Transverse colon (tissue), 4 donors: ENCODE results near the gene ZNF217. TPM values are rescaled to one million over a fixed set of nuclear protein-coding genes. Genes with fewer than 3 reads are reported as not detected.
"Not testable (repeated sequence)": the region's sequence is repeated elsewhere in the genome, so short reads cannot be mapped to it uniquely, and the experiment has no call there.

Experiments used
- DNase-seq: peaks from one replicate; pipeline ENCODE4 v3.0.0-alpha.2; 2019
- H3K27ac ChIP-seq, 4 donors: fragments of 200-600 bp; sonication (generic); 2 replicates each; pipeline ENCODE4 v1.5.1; 2016 to 2018; ENCODE audit warnings: inconsistent platforms in 4 of 4
- H3K27me3 ChIP-seq: fragments of 200-600 bp; sonication (generic); 2 replicates; pipeline ENCODE4 v1.5.1; 2017; ENCODE audit warnings: inconsistent platforms
- H3K36me3 ChIP-seq, 4 donors: fragments of 200-600 bp; sonication (generic); 2 replicates each; pipeline ENCODE4 v1.5.1; 2017 to 2019; ENCODE audit warnings: inconsistent platforms in 4 of 4
- H3K4me1 ChIP-seq, 4 donors: fragments of 200-600 bp; sonication (generic); 2 replicates each; pipeline ENCODE4 v1.5.1; 2017 to 2020; ENCODE audit warnings: inconsistent platforms in 4 of 4
- H3K4me3 ChIP-seq, 4 donors: fragments of 200-600 bp; sonication (generic); 1 replicate in 1 of 4; 2 replicates in 3 of 4; pipeline versions ENCODE4 v1.5.1 to v1.6.1; 2017 to 2019; ENCODE audit warnings: inconsistent platforms in 4 of 4
- H3K9me3 ChIP-seq, 2 donors: fragments of 200-600 bp; sonication (generic); 2 replicates each; pipeline ENCODE4 v1.5.1; 2017 to 2019; ENCODE audit warnings: inconsistent platforms in 2 of 2
- CTCF ChIP-seq, 5 experiments: fragments of 200-600 bp in 3 of 5; fragments of 450-650 bp in 2 of 5; sonication (generic) in 3 of 5; IDR thresholded peaks; 1 replicate in 2 of 5; 2 replicates in 3 of 5; pipeline ENCODE4 v1.5.1; 2016 to 2017; ENCODE audit warnings: antibody characterized with exemption in 5 of 5, inconsistent platforms in 3 of 5, mild to moderate bottlenecking in 2 of 5, moderate library complexity in 1 of 5
- EP300 ChIP-seq: sonication (generic); formaldehyde crosslinking; IDR thresholded peaks from one replicate; pipeline ENCODE4 v1.6.1; 2017; ENCODE audit warnings: antibody characterized with exemption, low read depth
- POLR2A ChIP-seq: fragments of 450-650 bp; IDR thresholded peaks from one replicate; pipeline ENCODE4 v1.6.1; 2016; ENCODE audit warnings: antibody characterized with exemption, mild to moderate bottlenecking, moderate library complexity
- POLR2AphosphoS5 ChIP-seq, 3 donors: sonication (generic); formaldehyde crosslinking; IDR thresholded peaks; one replicate each; pipeline ENCODE4 v1.6.1; 2016; ENCODE audit warnings: antibody characterized with exemption in 3 of 3
- WGBS, 2 donors: methylation state at CpG; one replicate each; pipeline ENCODE4 v1.1.5; 2018; ENCODE audit warnings: low coverage in 1 of 2; 5-methylcytosine and 5-hydroxymethylcytosine counted together
- in situ Hi-C, 4 donors: fragments of 200-750 bp; cut with MboI; loops; one replicate each; pipeline versions ENCODE4 v1.15.0 to v1.15.1; 2017; ENCODE audit warnings: low sequenced_read_pairs in 3 of 4, low pct_ligation_motif_present in 1 of 4, low pct_unique_long_range_greater_than_20kb in 1 of 4
- intact Hi-C: fragments of 100-400 bp; cut with DNase I; formaldehyde crosslinking; loops from one replicate; pipeline ENCODE4 v1.15.1; 2023; ENCODE audit warnings: low total_unique reads
- total RNA-seq, 4 donors: library from RNA; depleted of rRNA; stranded (reverse); fragments of >200 nt; gene quantifications; one replicate each; pipeline ENCODE4 v1.1.0, GENCODE V29; 2016

ZNF217 gene
- total RNA-seq, 4 donors from 2014 or later: 28.9 to 82.6 (median 46.0) TPM

- 40 to 79% methylated on average over 1 to 7 of the region's 7 CpGs for WGBS, 2 donors
- no peaks in the 10 kb centered on the region for H3K9me3 ChIP-seq
- in situ Hi-C loops: loop anchor here (25.0 kb wide), 2 partner anchors 505 to 655 kb away; partner anchors contain the start of genes BCAS1 (in 2 of the 4) and PFDN4 (in 2 of the 4)
These were observed 36.5 kb downstream of the ZNF217 start for GRCh38 chr20:53557130-53557529.

GRCh38 chr20:53556267-53556897 lies 37.3 kb downstream of the ZNF217 start:
- Histone ChIP-seq H3K36me3 (no peaks in the 10 kb centered on the region), H3K4me3 (no peak overlapping the region), H3K4me1 (no peaks in the 10 kb centered on the region), H3K9me3 (no peaks in the 10 kb centered on the region), H3K27me3 (no peaks in the 10 kb centered on the region), H3K27ac (no peak overlapping the region)
- WGBS, 2 donors: 91 to 95% methylated on average over 3 to 11 of the region's 11 CpGs
- intact Hi-C loops (no loop called here), in situ Hi-C loops (loop anchor here (25.0 kb wide), 2 partner anchors 506 to 656 kb away; partner anchors contain the start of genes BCAS1 (in 2 of the 4) and PFDN4 (in 2 of the 4))
- DNase-seq: no peak
- no peak for TF ChIP-seq POLR2AphosphoS5 (IDR thresholded peaks at IDR 0.05)
- TF ChIP-seq POLR2A: no peak
- TF ChIP-seq CTCF (IDR thresholded peaks at IDR 0.05): no peak

More at GRCh38 chr20:53557130-53557529, 36.5 kb downstream of the ZNF217 start:
- Histone ChIP-seq H3K27me3 (no peaks in the 10 kb centered on the region), H3K36me3 (no peaks in the 10 kb centered on the region), H3K4me3 (no peak overlapping the region), H3K27ac (no peak overlapping the region), H3K4me1 (no peaks in the 10 kb centered on the region)
- intact Hi-C loops: no loop called here
- TF ChIP-seq CTCF (IDR thresholded peaks at IDR 0.05) (no peak), POLR2A (no peak), EP300 (no peak), POLR2AphosphoS5 (IDR thresholded peaks at IDR 0.05) (no peak)
- DNase-seq: no peak

- TF ChIP-seq POLR2A (no peak), POLR2AphosphoS5 (IDR thresholded peaks at IDR 0.05) (no peak), CTCF (IDR thresholded peaks at IDR 0.05) (no peak), EP300 (no peak)
- intact Hi-C loops (no loop called here), in situ Hi-C loops (loop anchor here (25.0 kb wide), 2 partner anchors 506 to 656 kb away; partner anchors contain the start of genes BCAS1 (in 2 of the 4) and PFDN4 (in 2 of the 4))
- no peaks in the 10 kb centered on the region for H3K4me1 ChIP-seq
- H3K27me3 ChIP-seq: no peaks in the 10 kb centered on the region
- WGBS, 2 donors: 60 to 86% methylated on average over 1 to 2 of the region's 2 CpGs
- H3K27ac ChIP-seq: no peak overlapping the region
- no peak for DNase-seq
- H3K9me3 ChIP-seq: no peaks in the 10 kb centered on the region
- H3K4me3 ChIP-seq: no peak overlapping the region
- H3K36me3 ChIP-seq: no peaks in the 10 kb centered on the region
These were observed 37.8 kb downstream of the ZNF217 start for GRCh38 chr20:53555816-53556215.

- in situ Hi-C loops: loop anchor here (25.0 kb wide), 2 partner anchors 507 to 657 kb away; partner anchors contain the start of genes BCAS1 (in 2 of the 4) and PFDN4 (in 2 of the 4)
- 85 to 100% methylated on average over 4 of the region's 4 CpGs for WGBS, 2 donors
- intact Hi-C loops: no loop called here
These were observed 38.6 kb downstream of the ZNF217 start for GRCh38 chr20:53555081-53555480.

GRCh38 chr20:53552572-53552893 lies 41.1 kb downstream of the ZNF217 start:
- not testable (repeated sequence) for H3K27me3 ChIP-seq, DNase-seq, H3K9me3 ChIP-seq, H3K27ac ChIP-seq, H3K36me3 ChIP-seq, H3K4me3 ChIP-seq, H3K4me1 ChIP-seq
- intact Hi-C loops: loop anchor here (5.0 kb wide), 1 partner anchor 340 kb away; no protein-coding TSS in a partner anchor
- WGBS, 2 donors: 80 to 96% methylated on average over 1 to 6 of the region's 6 CpGs
- in situ Hi-C loops: loop anchor here (25.0 kb wide), 2 partner anchors 510 to 660 kb away; partner anchors contain the start of genes BCAS1 (in 2 of the 4) and PFDN4 (in 2 of the 4)

More at GRCh38 chr20:53555081-53555480, 38.6 kb downstream of the ZNF217 start:
- Histone ChIP-seq H3K36me3 (no peaks in the 10 kb centered on the region), H3K4me3 (no peak overlapping the region), H3K4me1 (no peaks in the 10 kb centered on the region), H3K27me3 (no peaks in the 10 kb centered on the region), H3K9me3 (no peaks in the 10 kb centered on the region), H3K27ac (no peak overlapping the region)
- no peak for DNase-seq
- TF ChIP-seq POLR2AphosphoS5 (IDR thresholded peaks at IDR 0.05) (no peak), POLR2A (no peak), CTCF (IDR thresholded peaks at IDR 0.05) (no peak), EP300 (no peak)

- not testable (repeated sequence) for H3K4me3 ChIP-seq, H3K36me3 ChIP-seq, H3K9me3 ChIP-seq, H3K4me1 ChIP-seq, H3K27ac ChIP-seq, H3K27me3 ChIP-seq, DNase-seq
- in situ Hi-C loops: loop anchor here (25.0 kb wide), 2 partner anchors 510 to 660 kb away; partner anchors contain the start of genes BCAS1 (in 2 of the 4) and PFDN4 (in 2 of the 4)
- intact Hi-C loops: loop anchor here (5.0 kb wide), 1 partner anchor 340 kb away; no protein-coding TSS in a partner anchor
- 74 to 79% methylated on average over 7 to 12 of the region's 12 CpGs for WGBS, 2 donors
These were observed 41.7 kb downstream of the ZNF217 start for GRCh38 chr20:53551719-53552571.
